Calu3 (cell line): Measurements from ENCODE around the gene ZPR1. TPM values are rescaled to one million over a fixed set of nuclear protein-coding genes. Genes with fewer than 3 reads are reported as not detected.
A peak's percentile ranks its signal among the peaks of the same experiment; 100 is the strongest.

Source experiments
- BruUV-seq: library from RNA; stranded (reverse); fragments of 400-500 nt; replicated peaks from 2 replicates; lab custom pipeline; 2021; lab: Mats Ljungman, UMichigan
- CTCF ChIA-PET: fragments of 300-600 bp; sonication (Branson Sonifier 250); formaldehyde crosslinking; loops from one replicate; lab custom pipeline; 2022; ENCODE audit warnings: antibody characterized with exemption; lab: Charles Lee
- DNase-seq: peaks from one replicate; pipeline ENCODE4 v3.0.0; 2022
- H3K27ac Mint-ChIP-seq: one replicate; pipeline ENCODE4 v1.8.0; 2022; ENCODE audit warnings: mixed read lengths; ENCODE audit not compliant: unreplicated experiment
- H3K27me3 Mint-ChIP-seq: one replicate; pipeline ENCODE4 v1.8.0; 2022; ENCODE audit warnings: mixed read lengths; ENCODE audit not compliant: unreplicated experiment
- H3K36me3 Mint-ChIP-seq: one replicate; pipeline ENCODE4 v1.8.0; 2022; ENCODE audit warnings: mild to moderate bottlenecking, moderate library complexity, mixed read lengths; ENCODE audit not compliant: insufficient read depth, unreplicated experiment
- H3K4me1 Mint-ChIP-seq: one replicate; pipeline ENCODE4 v1.8.0; 2022; ENCODE audit warnings: mild to moderate bottlenecking, low read depth, mixed read lengths; ENCODE audit not compliant: unreplicated experiment
- H3K4me3 Mint-ChIP-seq: one replicate; pipeline ENCODE4 v1.8.0; 2022; ENCODE audit warnings: mild to moderate bottlenecking, low read depth, moderate library complexity, mixed read lengths; ENCODE audit not compliant: unreplicated experiment
- H3K9me3 Mint-ChIP-seq: one replicate; pipeline ENCODE4 v1.8.0; 2022; ENCODE audit warnings: low read depth, mixed read lengths; ENCODE audit not compliant: unreplicated experiment
- intact Hi-C: fragments of 100-400 bp; cut with micrococcal nuclease; formaldehyde crosslinking; loops from one replicate; pipeline ENCODE4 v1.10.0; 2022; ENCODE audit not compliant: unreplicated experiment
- total RNA-seq: library from RNA; stranded (reverse); gene quantifications from 2 replicates; pipeline ENCODE4 v1.2.3, GENCODE V29; 2022
- TF ChIP-seq, protein P1 (sequence below): fragments of 200-600 bp; IDR thresholded peaks from one replicate; pipeline ENCODE4 v1.8.0; 2022; ENCODE audit warnings: antibody characterized with exemption; ENCODE audit not compliant: unreplicated experiment

Gene ZPR1
- total RNA-seq, 1 experiment from 2014 or later: 34.5 TPM

DNA sequence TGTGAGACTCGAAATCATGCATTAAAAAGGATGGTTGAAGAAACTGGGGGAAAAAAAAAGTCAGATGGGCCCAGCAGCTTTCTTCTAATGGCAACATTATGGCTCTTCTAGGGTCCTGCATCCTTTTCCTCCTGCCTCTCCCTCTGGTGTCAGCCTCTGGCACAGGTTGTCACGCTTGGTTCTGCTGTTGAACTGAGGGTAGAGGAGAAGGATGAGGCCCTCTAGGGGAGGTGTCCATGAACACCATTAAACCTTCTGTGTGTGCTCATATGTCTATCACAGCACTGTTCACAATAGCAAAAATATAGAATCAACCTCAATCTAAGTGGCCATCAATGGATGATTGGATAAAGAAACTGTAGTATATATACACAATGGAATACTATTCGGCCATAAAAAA, 51.1 kb downstream of the ZPR1 start:
- CTCF ChIA-PET: no interaction called here
- BruUV-seq: no TSS peak
- H3K27me3 Mint-ChIP-seq: no peaks in the 10 kb centered on the region
- TF ChIP-seq, protein P1, sequence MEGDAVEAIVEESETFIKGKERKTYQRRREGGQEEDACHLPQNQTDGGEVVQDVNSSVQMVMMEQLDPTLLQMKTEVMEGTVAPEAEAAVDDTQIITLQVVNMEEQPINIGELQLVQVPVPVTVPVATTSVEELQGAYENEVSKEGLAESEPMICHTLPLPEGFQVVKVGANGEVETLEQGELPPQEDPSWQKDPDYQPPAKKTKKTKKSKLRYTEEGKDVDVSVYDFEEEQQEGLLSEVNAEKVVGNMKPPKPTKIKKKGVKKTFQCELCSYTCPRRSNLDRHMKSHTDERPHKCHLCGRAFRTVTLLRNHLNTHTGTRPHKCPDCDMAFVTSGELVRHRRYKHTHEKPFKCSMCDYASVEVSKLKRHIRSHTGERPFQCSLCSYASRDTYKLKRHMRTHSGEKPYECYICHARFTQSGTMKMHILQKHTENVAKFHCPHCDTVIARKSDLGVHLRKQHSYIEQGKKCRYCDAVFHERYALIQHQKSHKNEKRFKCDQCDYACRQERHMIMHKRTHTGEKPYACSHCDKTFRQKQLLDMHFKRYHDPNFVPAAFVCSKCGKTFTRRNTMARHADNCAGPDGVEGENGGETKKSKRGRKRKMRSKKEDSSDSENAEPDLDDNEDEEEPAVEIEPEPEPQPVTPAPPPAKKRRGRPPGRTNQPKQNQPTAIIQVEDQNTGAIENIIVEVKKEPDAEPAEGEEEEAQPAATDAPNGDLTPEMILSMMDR: no peak
- H3K36me3 Mint-ChIP-seq: peaks cover 5% of the 10 kb centered on the region
- H3K9me3 Mint-ChIP-seq: no peaks in the 10 kb centered on the region
- H3K27ac Mint-ChIP-seq: no peak overlapping the region
- H3K4me1 Mint-ChIP-seq: peaks cover 9% of the 10 kb centered on the region
- no peak for DNase-seq
- intact Hi-C loops: no loop called here
- H3K4me3 Mint-ChIP-seq: no peak overlapping the region

DNA sequence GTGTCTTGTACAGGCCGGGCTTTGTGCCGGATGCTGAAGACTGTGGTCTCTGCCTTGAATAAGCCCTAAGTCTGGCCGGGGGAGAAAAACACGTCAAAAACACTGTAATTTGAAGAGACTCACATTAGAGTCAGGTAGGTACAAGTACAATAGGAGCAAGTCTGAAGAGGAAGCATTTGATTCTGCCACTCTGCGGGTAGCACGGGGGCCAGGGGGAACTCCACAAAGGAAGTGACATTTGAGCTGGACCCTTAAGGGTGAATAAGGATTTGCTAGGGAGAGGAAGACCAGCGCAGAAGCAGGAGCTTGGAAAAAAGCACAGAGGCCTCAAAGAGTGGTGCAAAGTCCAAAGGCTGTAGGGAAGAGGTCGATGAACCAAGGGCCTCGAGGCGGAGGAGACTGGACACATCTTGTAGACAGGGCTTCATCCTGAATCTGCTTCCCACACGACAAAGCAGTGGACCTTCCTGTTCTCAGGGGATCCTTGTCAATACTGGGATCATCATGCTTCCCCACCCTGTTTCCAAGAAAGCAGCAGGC, 53.8 kb downstream of the ZPR1 start:
- no TSS peak for BruUV-seq
- CTCF ChIA-PET: interaction anchor here (2.0 kb wide), 1 partner anchor 9 kb away, joined by 8 read pairs; no protein-coding TSS in a partner anchor
- no peaks in the 10 kb centered on the region for H3K9me3 Mint-ChIP-seq
- no peak overlapping the region for H3K27ac Mint-ChIP-seq
- no peaks in the 10 kb centered on the region for H3K27me3 Mint-ChIP-seq
- TF ChIP-seq, protein P1: no peak
- intact Hi-C loops: loop anchor here (5.0 kb wide), 1 partner anchor 493 kb away; no protein-coding TSS in a partner anchor
- no peak overlapping the region for H3K4me3 Mint-ChIP-seq
- no peak for DNase-seq
- H3K36me3 Mint-ChIP-seq: peaks cover 5% of the 10 kb centered on the region
- H3K4me1 Mint-ChIP-seq: peaks cover 9% of the 10 kb centered on the region

DNA sequence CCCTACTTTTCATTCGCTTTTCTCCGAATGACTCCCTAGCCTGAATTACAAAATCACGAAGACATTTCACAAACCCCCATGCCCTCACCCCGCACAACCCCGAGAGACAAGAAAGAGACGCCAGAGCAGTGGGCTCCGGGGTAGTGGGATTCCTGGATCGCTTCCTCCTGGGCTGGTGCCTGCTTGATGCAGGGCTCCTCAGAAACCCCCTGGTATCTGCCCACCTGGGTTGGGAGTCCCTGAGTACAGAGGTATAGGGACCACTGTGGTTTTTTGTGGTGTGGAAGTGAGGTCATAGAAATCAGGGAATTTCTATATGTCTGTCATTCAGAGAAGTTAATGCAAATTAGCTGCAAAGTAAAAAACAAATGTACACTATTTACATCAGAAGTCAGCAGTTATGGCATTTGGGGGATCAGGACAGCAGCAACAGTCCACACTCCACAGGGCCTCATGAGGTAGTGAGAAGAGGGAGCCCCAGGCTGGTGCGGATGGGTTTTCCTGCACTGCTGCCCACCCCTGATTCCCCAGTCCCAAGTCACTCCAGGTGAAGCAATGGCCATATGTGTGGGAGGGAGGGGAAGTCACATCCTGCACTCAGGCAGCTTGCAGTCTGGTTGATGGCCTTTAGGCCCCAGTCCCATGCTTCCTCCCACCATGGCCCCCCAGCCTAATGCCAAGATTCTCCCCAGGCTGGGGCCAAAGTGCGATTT, 54.6 kb downstream of the ZPR1 start:
- H3K27ac Mint-ChIP-seq: no peak overlapping the region
- H3K4me1 Mint-ChIP-seq: peaks cover 9% of the 10 kb centered on the region
- no peaks in the 10 kb centered on the region for H3K27me3 Mint-ChIP-seq
- CTCF ChIA-PET: interaction anchor here (0.8 to 2.0 kb wide), 4 partner anchors 10 to 494 kb away, joined by 3 to 8 read pairs (median 4); no protein-coding TSS in a partner anchor
- TF ChIP-seq, protein P1: no peak
- H3K36me3 Mint-ChIP-seq: peaks cover 5% of the 10 kb centered on the region
- no peak for DNase-seq
- H3K4me3 Mint-ChIP-seq: no peak overlapping the region
- BruUV-seq: no TSS peak
- no peaks in the 10 kb centered on the region for H3K9me3 Mint-ChIP-seq
- intact Hi-C loops: loop anchor here (5.0 kb wide), 1 partner anchor 494 kb away; no protein-coding TSS in a partner anchor

DNA sequence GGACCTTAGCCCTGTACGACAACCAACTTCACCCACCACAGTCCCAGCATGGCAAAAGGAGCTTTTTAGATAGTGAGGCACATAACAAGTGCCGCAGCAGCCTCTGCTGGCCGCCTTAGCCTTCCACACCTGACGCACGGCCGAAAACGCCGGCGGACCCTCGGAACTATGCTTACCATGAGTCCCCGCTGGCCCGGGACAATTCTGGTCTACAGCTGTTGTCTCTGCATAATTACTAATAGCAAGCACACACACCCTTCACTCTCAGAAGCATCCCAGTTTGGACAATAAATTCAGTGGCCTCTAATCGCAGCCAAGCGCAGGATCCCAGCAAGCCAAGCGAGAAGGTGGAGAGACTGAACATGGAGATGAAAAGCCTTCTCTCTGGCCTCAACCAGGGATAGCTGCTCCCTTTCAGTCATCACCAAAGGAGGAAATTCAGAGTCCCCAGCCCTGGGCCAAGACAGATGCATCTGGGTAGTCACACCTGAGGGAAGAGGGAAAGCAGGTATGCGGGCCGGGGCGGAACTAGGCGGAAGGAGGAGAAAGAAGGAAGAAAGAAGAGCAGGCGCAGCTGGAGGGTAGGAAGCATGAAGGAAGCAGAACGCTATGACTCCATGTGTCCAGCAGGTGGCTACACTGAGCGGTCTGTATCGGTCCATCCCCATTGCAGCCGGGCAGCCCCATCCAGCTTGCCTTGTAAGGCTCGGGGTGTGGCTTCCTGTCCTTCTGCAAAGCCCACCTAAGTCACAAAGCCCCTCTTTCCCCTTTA, 55.4 kb downstream of the ZPR1 start:
- TF ChIP-seq, protein P1: peak; percentile 54
- H3K36me3 Mint-ChIP-seq: peaks cover 5% of the 10 kb centered on the region
- intact Hi-C loops: loop anchor here (1.0 to 5.0 kb wide), 2 partner anchors 374 to 495 kb away; no protein-coding TSS in a partner anchor
- H3K27ac Mint-ChIP-seq: no peak overlapping the region
- H3K4me1 Mint-ChIP-seq: peaks cover 9% of the 10 kb centered on the region
- H3K4me3 Mint-ChIP-seq: no peak overlapping the region
- CTCF ChIA-PET: interaction anchor here (0.6 to 2.0 kb wide), 5 partner anchors 11 to 495 kb away, joined by 3 to 8 read pairs (median 4); no protein-coding TSS in a partner anchor
- no peaks in the 10 kb centered on the region for H3K27me3 Mint-ChIP-seq
- DNase-seq: peak; percentile 56
- BruUV-seq: no TSS peak
- H3K9me3 Mint-ChIP-seq: no peaks in the 10 kb centered on the region
